Fibroblast of lung (primary cell): ENCODE data around the gene NEDD4L. TPM values are rescaled to one million over a fixed set of nuclear protein-coding genes. Genes with fewer than 3 reads are reported as not detected.

Experiments
- DNase-seq, 2 donors: peaks; one replicate each; pipeline versions ENCODE4 v3.0.0 to v3.0.0-alpha.2; 2010; ENCODE audit warnings: low read depth in 2 of 2
- H2AFZ ChIP-seq: 2 replicates; pipeline ENCODE4 v1.5.1; 2012; ENCODE audit warnings: low read length, control low read depth, inconsistent platforms
- H3K27ac ChIP-seq: 2 replicates; pipeline ENCODE4 v1.5.1; 2011; ENCODE audit warnings: low read length, control low read depth; ENCODE audit not compliant: insufficient read depth
- H3K27me3 ChIP-seq: 2 replicates; pipeline ENCODE4 v1.5.1; 2011; ENCODE audit warnings: mild to moderate bottlenecking, low read length; ENCODE audit not compliant: control insufficient read depth, insufficient read depth
- H3K36me3 ChIP-seq: 2 replicates; pipeline ENCODE4 v1.5.1; 2011; ENCODE audit warnings: low read length; ENCODE audit not compliant: control insufficient read depth, insufficient read depth
- H3K4me1 ChIP-seq: 2 replicates; pipeline ENCODE4 v1.5.1; 2011; ENCODE audit warnings: low read length; ENCODE audit not compliant: control insufficient read depth, insufficient read depth; ENCODE audit errors: extremely low read depth
- H3K4me2 ChIP-seq: 2 replicates; pipeline ENCODE4 v1.5.1; 2011; ENCODE audit warnings: low read length, control low read depth; ENCODE audit not compliant: insufficient read depth; ENCODE audit errors: extremely low read depth
- H3K4me3 ChIP-seq, 4 experiments: fragments of 200-600 bp in 1 of 4; sonication (generic) in 1 of 4; replicated peaks in 1 of 4; 2 replicates each; pipeline ENCODE4 v1.5.1; 2011 to 2016; ENCODE audit warnings: low read length in 4 of 4, low read depth in 3 of 4, mild to moderate bottlenecking in 3 of 4, control low read depth in 2 of 4, inconsistent platforms in 1 of 4, mixed read lengths in 1 of 4; ENCODE audit not compliant: insufficient read depth in 1 of 4; ENCODE audit errors: control extremely low read depth in 1 of 4
- H3K79me2 ChIP-seq: 2 replicates; pipeline ENCODE4 v1.5.1; 2012; ENCODE audit warnings: mild to moderate bottlenecking, low read length, inconsistent platforms; ENCODE audit not compliant: control insufficient read depth, insufficient read depth
- H3K9ac ChIP-seq: 2 replicates; pipeline ENCODE4 v1.5.1; 2011; ENCODE audit warnings: mild to moderate bottlenecking, low read length, control low read depth; ENCODE audit not compliant: insufficient read depth
- H3K9me3 ChIP-seq: 2 replicates; pipeline ENCODE4 v1.5.1; 2012; ENCODE audit warnings: low read depth, low read length; ENCODE audit not compliant: control insufficient read depth, insufficient read depth
- H4K20me1 ChIP-seq: 2 replicates; pipeline ENCODE4 v1.5.1; 2011; ENCODE audit warnings: low read length; ENCODE audit not compliant: control insufficient read depth, insufficient read depth; ENCODE audit errors: extremely low read depth
- EZH2 ChIP-seq: IDR thresholded peaks from 2 replicates; pipeline ENCODE4 v1.5.1; 2012; ENCODE audit warnings: low read length, control low read depth, mild to moderate bottlenecking; ENCODE audit errors: missing control alignments
- polyA plus RNA-seq, 2 donors: library from polyadenylated mRNA; depleted of rRNA in 1 of 2; stranded (reverse) in 1 of 2; unstranded in 1 of 2; fragments of >200 nt; gene quantifications; 2 replicates each; pipeline ENCODE4 v1.2.1, GENCODE V29; 2011 to 2012; ENCODE audit warnings: missing spikeins in 1 of 2
- total RNA-seq: library from RNA; depleted of rRNA; stranded (reverse); fragments of >200 nt; gene quantifications from 2 replicates; pipeline ENCODE4 v1.2.1, GENCODE V29; 2014
- TF ChIP-seq, protein P1 (sequence below), 2 donors: IDR thresholded peaks in 1 of 2; conservative IDR thresholded peaks in 1 of 2; 1 replicate in 1 of 2; 2 replicates in 1 of 2; pipeline ENCODE4 v1.5.1; 2011 to 2012; ENCODE audit warnings: low read length in 2 of 2, control low read depth in 1 of 2, inconsistent platforms in 1 of 2, low read depth in 1 of 2, mild to moderate bottlenecking in 1 of 2

The NEDD4L gene
- total and polyA plus RNA-seq, 2 donors (not counting 1 experiment from before 2014, with no cell fraction given), result 5.5 to 18.7 TPM

DNA sequence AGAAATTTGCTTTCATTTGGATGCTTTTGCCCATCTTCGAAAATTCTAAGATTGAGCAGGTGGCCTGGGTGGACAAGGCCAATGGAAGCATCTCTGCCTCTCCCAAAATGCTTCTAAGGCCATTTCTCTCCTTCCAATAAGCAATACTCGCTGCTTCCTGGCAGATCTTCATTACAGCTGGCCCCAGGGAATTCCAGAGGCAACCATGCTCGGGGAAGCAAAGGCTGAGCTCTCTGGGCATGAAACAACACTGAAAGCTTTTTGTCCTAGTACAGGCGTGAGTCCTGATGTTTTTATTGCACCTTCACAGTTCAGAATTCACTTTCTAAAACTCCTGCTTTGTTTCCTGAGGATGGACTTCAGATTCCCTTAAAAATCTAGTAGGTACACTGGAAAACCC is 11.8 kb upstream of the NEDD4L start:
- Histone ChIP-seq H3K9ac (no peak overlapping the region), H3K4me2 (no peak overlapping the region)

DNA sequence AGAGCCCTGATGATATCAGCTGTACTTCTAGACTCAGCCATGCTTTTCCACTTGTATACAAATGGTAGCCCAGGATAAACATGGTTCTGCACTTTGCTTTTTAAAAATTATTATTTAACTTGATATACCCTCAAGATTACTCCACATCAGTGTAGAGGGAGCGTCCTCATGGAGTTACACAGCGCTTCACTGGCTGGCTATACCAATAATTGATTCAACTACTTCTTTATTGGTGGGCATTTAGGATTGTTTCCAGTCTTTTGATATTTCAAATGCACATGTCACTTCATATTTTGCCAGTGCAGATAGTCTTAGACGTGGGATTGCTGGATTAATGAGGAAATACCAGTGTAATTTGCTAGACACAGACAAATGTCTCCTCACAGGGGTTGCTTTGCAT is 10.8 kb upstream of the NEDD4L start:
- no peak for DNase-seq
- H2AFZ ChIP-seq, result no peak overlapping the region
- no peaks in the 10 kb centered on the region for H3K4me1 ChIP-seq
- no peak for TF ChIP-seq EZH2
- TF ChIP-seq, protein P1, sequence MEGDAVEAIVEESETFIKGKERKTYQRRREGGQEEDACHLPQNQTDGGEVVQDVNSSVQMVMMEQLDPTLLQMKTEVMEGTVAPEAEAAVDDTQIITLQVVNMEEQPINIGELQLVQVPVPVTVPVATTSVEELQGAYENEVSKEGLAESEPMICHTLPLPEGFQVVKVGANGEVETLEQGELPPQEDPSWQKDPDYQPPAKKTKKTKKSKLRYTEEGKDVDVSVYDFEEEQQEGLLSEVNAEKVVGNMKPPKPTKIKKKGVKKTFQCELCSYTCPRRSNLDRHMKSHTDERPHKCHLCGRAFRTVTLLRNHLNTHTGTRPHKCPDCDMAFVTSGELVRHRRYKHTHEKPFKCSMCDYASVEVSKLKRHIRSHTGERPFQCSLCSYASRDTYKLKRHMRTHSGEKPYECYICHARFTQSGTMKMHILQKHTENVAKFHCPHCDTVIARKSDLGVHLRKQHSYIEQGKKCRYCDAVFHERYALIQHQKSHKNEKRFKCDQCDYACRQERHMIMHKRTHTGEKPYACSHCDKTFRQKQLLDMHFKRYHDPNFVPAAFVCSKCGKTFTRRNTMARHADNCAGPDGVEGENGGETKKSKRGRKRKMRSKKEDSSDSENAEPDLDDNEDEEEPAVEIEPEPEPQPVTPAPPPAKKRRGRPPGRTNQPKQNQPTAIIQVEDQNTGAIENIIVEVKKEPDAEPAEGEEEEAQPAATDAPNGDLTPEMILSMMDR (conservative IDR thresholded peaks at IDR 0.05 in 1 of 2, IDR thresholded peaks at IDR 0.05 in 1 of 2; ENCODE audit: low read depth in 1 of 2, low read length in 2 of 2), result no peak
- no peak overlapping the region for H3K27ac ChIP-seq
- no peaks in the 10 kb centered on the region for H4K20me1 ChIP-seq
- H3K4me3 ChIP-seq, result no peak overlapping the region
- H3K79me2 ChIP-seq, result no peaks in the 10 kb centered on the region
- no peaks in the 10 kb centered on the region for H3K36me3 ChIP-seq
- no peak overlapping the region for H3K9ac ChIP-seq
- peaks cover 11% of the 10 kb centered on the region for H3K27me3 ChIP-seq
- H3K9me3 ChIP-seq, result no peaks in the 10 kb centered on the region
- no peak overlapping the region for H3K4me2 ChIP-seq

More for the DNA sequence above, 11.8 kb upstream of the NEDD4L start:
- Histone ChIP-seq H2AFZ (no peak overlapping the region), H4K20me1 (no peaks in the 10 kb centered on the region), H3K27me3 (peaks cover 11% of the 10 kb centered on the region), H3K4me1 (no peaks in the 10 kb centered on the region), H3K4me3 (no peak overlapping the region), H3K79me2 (no peaks in the 10 kb centered on the region), H3K9me3 (no peaks in the 10 kb centered on the region), H3K27ac (no peak overlapping the region), H3K36me3 (no peaks in the 10 kb centered on the region)
- TF ChIP-seq, protein P1 (conservative IDR thresholded peaks at IDR 0.05 in 1 of 2, IDR thresholded peaks at IDR 0.05 in 1 of 2; ENCODE audit: low read depth in 1 of 2, low read length in 2 of 2), result no peak
- no peak for TF ChIP-seq EZH2
- DNase-seq, result no peak

DNA sequence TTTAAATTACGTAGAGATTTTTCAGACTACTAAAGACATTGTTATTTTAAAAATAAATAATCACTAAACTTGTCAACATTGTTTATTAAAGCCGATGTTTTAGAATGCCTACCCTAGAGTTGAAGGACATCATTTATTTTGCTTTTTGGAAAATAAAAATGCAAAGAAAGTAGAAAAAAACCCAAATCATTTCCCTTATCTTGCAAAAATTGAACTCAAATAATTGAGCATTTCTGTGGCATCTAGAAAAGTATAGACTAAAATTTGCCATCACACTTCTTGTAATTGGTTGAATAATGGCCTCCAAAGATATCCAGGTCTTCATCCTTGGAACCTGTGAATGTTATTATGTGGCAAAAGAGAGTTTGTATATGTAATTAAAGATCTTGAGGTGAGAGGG is 9.7 kb upstream of the NEDD4L start:
- TF ChIP-seq EZH2, result no peak
- TF ChIP-seq, protein P1 (conservative IDR thresholded peaks at IDR 0.05 in 1 of 2, IDR thresholded peaks at IDR 0.05 in 1 of 2; ENCODE audit: low read depth in 1 of 2, low read length in 2 of 2), result no peak
- DNase-seq, result no peak
- H3K9me3 ChIP-seq, result no peaks in the 10 kb centered on the region
- no peak overlapping the region for H3K9ac ChIP-seq
- H3K79me2 ChIP-seq, result no peaks in the 10 kb centered on the region
- peaks cover 11% of the 10 kb centered on the region for H3K27me3 ChIP-seq
- no peak overlapping the region for H3K4me2 ChIP-seq
- no peaks in the 10 kb centered on the region for H4K20me1 ChIP-seq
- no peak overlapping the region for H3K27ac ChIP-seq
- H3K36me3 ChIP-seq, result no peaks in the 10 kb centered on the region
- no peak overlapping the region for H3K4me3 ChIP-seq
- H2AFZ ChIP-seq, result no peak overlapping the region
- H3K4me1 ChIP-seq, result no peaks in the 10 kb centered on the region
